Duodenal mucosa (tissue), 2 donors: ENCODE measurements around the gene CNTN5.

Source experiments
- H3K27ac ChIP-seq: one replicate; pipeline ENCODE4 v1.7.0; 2013; ENCODE audit warnings: low read depth, low read length
- H3K27me3 ChIP-seq, 2 donors: one replicate each; pipeline ENCODE4 v1.7.0; 2013; ENCODE audit warnings: low read length in 2 of 2, control low read depth in 1 of 2; ENCODE audit not compliant: insufficient read depth in 2 of 2, control insufficient read depth in 1 of 2
- H3K36me3 ChIP-seq, 2 donors: one replicate each; pipeline ENCODE4 v1.7.0; 2013; ENCODE audit warnings: low read length in 2 of 2, control low read depth in 1 of 2; ENCODE audit not compliant: insufficient read depth in 2 of 2, control insufficient read depth in 1 of 2
- H3K4me1 ChIP-seq, 2 donors: one replicate each; pipeline ENCODE4 v1.7.0; 2013; ENCODE audit warnings: low read length in 2 of 2, control low read depth in 1 of 2; ENCODE audit not compliant: insufficient read depth in 2 of 2, control insufficient read depth in 1 of 2
- H3K4me3 ChIP-seq, 2 donors: one replicate each; pipeline ENCODE4 v1.7.0; 2013; ENCODE audit warnings: low read length in 2 of 2, low read depth in 1 of 2
- H3K9ac ChIP-seq, 2 donors: one replicate each; pipeline ENCODE4 v1.7.0; 2013; ENCODE audit warnings: low read length in 2 of 2, low read depth in 1 of 2
- H3K9me3 ChIP-seq, 2 donors: one replicate each; pipeline ENCODE4 v1.7.0; 2013; ENCODE audit warnings: low read length in 2 of 2, control low read depth in 1 of 2; ENCODE audit not compliant: control insufficient read depth in 1 of 2

The CNTN5 gene

GRCh38 chr11:99555486-99555885 lies 534.7 kb downstream of the CNTN5 start:
- no peak overlapping the region for H3K9ac ChIP-seq
- H3K27ac ChIP-seq: no peak overlapping the region
- no peaks in the 10 kb centered on the region for H3K9me3 ChIP-seq
- no peaks in the 10 kb centered on the region for H3K36me3 ChIP-seq
- no peaks in the 10 kb centered on the region for H3K27me3 ChIP-seq
- H3K4me3 ChIP-seq: no peak overlapping the region
- H3K4me1 ChIP-seq: no peaks in the 10 kb centered on the region

- Histone ChIP-seq H3K9me3 (peaks cover 0 to 3% of the 10 kb centered on the region in 2 donors), H3K9ac (no peak overlapping the region), H3K4me1 (no peaks in the 10 kb centered on the region), H3K27me3 (no peaks in the 10 kb centered on the region), H3K36me3 (no peaks in the 10 kb centered on the region), H3K4me3 (no peak overlapping the region), H3K27ac (no peak overlapping the region)
Measured at GRCh38 chr11:99565333-99565732, 544.6 kb downstream of the CNTN5 start.

GRCh38 chr11:99567334-99567956 lies 546.7 kb downstream of the CNTN5 start:
- Histone ChIP-seq H3K27ac (no peak overlapping the region), H3K4me1 (no peaks in the 10 kb centered on the region), H3K9ac (no peak overlapping the region), H3K27me3 (no peaks in the 10 kb centered on the region), H3K4me3 (no peak overlapping the region), H3K9me3 (no peaks in the 10 kb centered on the region), H3K36me3 (no peaks in the 10 kb centered on the region)

DNA sequence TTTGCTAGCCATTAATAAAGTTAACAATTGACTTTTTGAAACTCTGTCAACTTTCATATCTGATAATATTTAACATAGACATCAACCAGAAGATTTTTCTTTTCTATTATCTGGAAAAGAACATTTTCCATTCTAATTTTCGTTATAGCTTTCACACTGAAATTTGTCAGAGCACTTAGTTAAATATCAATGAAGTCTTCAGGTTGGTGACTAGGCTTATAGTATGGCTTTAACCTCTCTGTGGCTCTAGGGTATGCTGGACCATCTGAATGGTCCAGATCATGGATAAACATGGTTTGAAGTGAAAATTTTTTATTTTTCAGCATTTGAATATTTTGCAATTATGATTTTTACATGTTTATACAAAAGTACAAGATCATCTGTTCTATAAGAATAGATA lies 548.1 kb downstream of the CNTN5 start:
- Histone ChIP-seq H3K9me3 (no peaks in the 10 kb centered on the region), H3K36me3 (no peaks in the 10 kb centered on the region), H3K27me3 (no peaks in the 10 kb centered on the region), H3K4me3 (no peak overlapping the region), H3K4me1 (no peaks in the 10 kb centered on the region), H3K27ac (no peak overlapping the region), H3K9ac (no peak overlapping the region)

GRCh38 chr11:99571094-99571493 lies 550.3 kb downstream of the CNTN5 start:
- Histone ChIP-seq H3K4me3 (no peak overlapping the region), H3K27ac (no peak overlapping the region), H3K9me3 (no peaks in the 10 kb centered on the region), H3K27me3 (no peaks in the 10 kb centered on the region), H3K4me1 (no peaks in the 10 kb centered on the region), H3K9ac (no peak overlapping the region), H3K36me3 (no peaks in the 10 kb centered on the region)

DNA sequence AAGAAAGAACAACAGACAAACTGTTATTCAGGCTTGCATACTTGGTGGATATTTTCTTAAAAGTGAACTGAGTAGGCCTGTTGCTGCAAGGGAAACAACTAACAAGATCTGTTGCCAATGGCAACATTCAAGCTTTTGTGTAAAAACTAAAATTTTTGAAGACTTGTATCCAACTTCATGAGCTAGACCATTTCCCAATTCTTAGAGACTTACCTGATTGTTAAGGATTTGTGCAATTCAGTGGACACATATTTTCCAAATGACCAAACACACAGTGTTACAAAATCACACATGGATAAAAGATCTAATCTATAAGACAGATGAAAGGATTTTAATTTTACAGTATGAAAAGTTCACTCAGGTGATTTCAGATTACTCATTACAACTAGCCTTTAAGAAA lies 564.1 kb downstream of the CNTN5 start:
- Histone ChIP-seq H3K9ac (no peak overlapping the region), H3K4me3 (no peak overlapping the region), H3K4me1 (no peaks in the 10 kb centered on the region), H3K27me3 (no peaks in the 10 kb centered on the region), H3K27ac (no peak overlapping the region), H3K36me3 (no peaks in the 10 kb centered on the region), H3K9me3 (peaks cover 0 to 5% of the 10 kb centered on the region in 2 donors)

DNA sequence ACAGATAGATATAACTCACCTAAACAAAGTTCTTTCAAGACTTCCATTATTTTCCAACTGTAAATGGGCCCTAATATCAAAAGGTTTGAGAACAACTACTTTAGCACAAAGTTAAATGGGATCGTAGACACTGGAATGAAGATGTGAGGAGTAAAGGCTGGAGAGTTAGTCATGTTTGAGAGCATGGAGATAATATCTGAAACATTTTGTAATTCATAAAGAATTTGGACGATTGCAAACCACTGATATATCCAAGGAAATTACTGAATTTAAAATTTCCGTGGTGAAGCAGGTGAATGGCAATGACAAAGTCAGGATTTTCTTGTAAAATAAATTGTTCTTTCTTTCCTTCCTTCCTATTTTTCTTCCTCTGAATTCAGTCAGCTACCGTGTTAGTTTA lies 564.9 kb downstream of the CNTN5 start:
- H3K36me3 ChIP-seq: no peaks in the 10 kb centered on the region
- H3K4me1 ChIP-seq: no peaks in the 10 kb centered on the region
- no peaks in the 10 kb centered on the region for H3K27me3 ChIP-seq
- H3K9me3 ChIP-seq: peaks cover 0 to 5% of the 10 kb centered on the region in 2 donors
- no peak overlapping the region for H3K4me3 ChIP-seq
- no peak overlapping the region for H3K9ac ChIP-seq
- no peak overlapping the region for H3K27ac ChIP-seq

DNA sequence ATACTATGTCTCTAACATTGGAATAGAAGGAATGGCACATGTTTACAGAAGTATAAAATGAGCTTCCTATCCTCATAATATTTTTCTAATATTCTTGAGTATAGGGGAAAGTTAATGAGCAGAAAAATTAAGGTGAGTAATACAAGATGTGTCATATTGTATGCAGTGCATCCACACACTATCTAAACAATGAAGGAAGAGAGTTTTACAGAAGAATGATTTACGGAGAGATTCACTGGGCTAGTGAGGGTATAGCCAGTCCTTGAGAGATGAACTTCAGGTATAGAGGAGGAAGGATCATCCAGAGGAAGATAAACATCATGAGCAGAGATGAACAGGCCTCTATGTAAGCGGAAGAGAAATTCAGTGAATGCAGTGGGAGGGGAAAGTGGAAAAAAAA lies 569.0 kb downstream of the CNTN5 start:
- H3K4me3 ChIP-seq: no peak overlapping the region
- H3K27me3 ChIP-seq: no peaks in the 10 kb centered on the region
- H3K36me3 ChIP-seq: no peaks in the 10 kb centered on the region
- H3K9me3 ChIP-seq: peaks cover 0 to 7% of the 10 kb centered on the region in 2 donors
- H3K27ac ChIP-seq: no peak overlapping the region
- H3K9ac ChIP-seq: no peak overlapping the region
- H3K4me1 ChIP-seq: no peaks in the 10 kb centered on the region

DNA sequence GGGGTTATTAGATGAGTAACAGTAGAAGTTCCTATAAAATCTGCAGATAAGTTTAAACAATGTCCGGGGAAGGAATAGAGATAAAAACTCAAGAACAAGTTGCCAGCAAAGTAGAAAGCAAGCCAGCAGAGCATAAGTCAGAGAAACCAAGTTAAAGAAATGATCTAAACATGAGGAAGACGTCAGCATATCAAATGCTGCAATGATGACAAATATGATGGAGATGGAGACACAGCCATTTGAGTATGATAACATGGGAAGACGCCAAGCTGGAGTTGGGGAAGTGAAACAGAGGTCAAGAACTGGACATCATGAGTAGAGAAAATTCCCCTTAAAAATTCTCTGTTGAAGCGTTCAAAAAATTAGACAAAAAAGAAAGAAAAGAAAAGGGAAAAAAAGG lies 571.5 kb downstream of the CNTN5 start:
- no peak overlapping the region for H3K27ac ChIP-seq
- H3K4me3 ChIP-seq: no peak overlapping the region

DNA sequence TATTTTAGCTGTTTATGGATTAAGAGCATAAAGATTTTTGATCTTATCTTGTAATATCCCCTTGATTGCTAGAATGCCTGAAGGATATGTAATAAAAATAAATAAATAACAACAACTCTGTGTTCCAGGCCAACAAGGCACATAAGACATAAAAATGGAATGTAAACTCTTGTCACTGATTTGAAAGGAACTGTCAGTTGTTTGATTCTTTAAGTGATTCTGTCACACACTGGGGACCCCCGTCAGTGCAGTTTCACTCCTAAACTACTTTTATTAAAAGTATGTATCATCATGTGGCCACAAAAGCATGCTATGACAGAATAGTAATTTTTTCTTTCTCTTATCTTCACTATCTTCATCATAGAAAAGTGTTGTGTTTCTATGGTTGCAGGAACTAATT lies 572.4 kb downstream of the CNTN5 start:
- Histone ChIP-seq H3K27ac (no peak overlapping the region), H3K27me3 (no peaks in the 10 kb centered on the region), H3K9me3 (peaks cover 0 to 2% of the 10 kb centered on the region in 2 donors), H3K9ac (no peak overlapping the region), H3K4me3 (no peak overlapping the region), H3K36me3 (no peaks in the 10 kb centered on the region), H3K4me1 (no peaks in the 10 kb centered on the region)

More for the DNA sequence above, 571.5 kb downstream of the CNTN5 start:
- Histone ChIP-seq H3K4me1 (no peaks in the 10 kb centered on the region), H3K27me3 (no peaks in the 10 kb centered on the region), H3K36me3 (no peaks in the 10 kb centered on the region), H3K9me3 (peaks cover 0 to 4% of the 10 kb centered on the region in 2 donors), H3K9ac (no peak overlapping the region)

GRCh38 chr11:99601179-99601578 lies 580.4 kb downstream of the CNTN5 start:
- H3K9ac ChIP-seq: no peak overlapping the region
- no peaks in the 10 kb centered on the region for H3K4me1 ChIP-seq
- H3K4me3 ChIP-seq: no peak overlapping the region
- H3K36me3 ChIP-seq: no peaks in the 10 kb centered on the region
- no peaks in the 10 kb centered on the region for H3K27me3 ChIP-seq
- no peaks in the 10 kb centered on the region for H3K9me3 ChIP-seq
- no peak overlapping the region for H3K27ac ChIP-seq
